Measurements from ENCODE around the gene CXCR3.
"Not testable (repeated sequence)": the region's sequence is repeated elsewhere in the genome, so short reads cannot be mapped to it uniquely, and the experiment has no call there.

Gene CXCR3

DNA sequence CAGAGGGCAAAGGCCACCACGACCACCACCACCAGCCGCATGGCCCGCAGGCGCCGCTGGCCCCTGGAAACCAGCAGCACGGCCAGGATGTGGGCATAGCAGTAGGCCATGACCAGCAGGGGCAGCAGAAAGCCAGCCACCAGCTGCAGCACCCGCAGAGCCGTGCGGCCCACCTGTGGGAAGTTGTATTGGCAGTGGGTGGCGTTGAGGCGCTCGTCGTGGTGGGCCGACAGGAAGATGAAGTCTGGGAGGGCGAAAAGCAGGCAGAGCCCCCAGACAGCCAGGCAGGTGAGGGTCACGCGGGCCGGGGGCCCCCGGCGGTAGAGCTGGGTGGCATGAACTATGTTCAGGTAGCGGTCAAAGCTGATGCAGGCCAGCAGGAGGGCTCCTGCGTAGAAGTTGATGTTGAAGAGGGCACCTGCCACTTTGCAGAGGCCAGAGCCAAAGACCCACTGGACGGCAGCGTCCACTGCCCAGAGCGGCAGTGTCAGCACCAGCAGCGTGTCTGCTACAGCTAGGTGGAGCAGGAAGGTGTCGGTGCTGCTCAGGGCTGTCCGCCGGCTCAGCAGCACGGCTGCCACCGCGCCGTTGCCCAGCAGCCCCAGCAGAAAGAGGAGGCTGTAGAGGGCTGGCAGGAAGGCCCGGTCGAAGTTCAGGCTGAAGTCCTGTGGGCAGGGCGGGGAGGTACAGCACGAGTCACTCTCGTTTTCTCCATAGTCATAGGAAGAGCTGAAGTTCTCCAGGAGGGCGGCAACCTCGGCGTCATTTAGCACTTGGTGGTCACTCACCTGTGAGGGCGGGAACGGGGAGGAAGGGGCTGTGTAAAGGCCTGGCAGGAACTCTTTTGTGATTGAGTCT lies 1.4 kb downstream of the CXCR3 start:
- in situ Hi-C loops (cut with MboI; ENCODE audit: low pct_unique_long_range_greater_than_20kb, low sequenced_read_pairs): no loop called here
- no peak for DNase-seq

- in situ Hi-C loops (cut with MboI; ENCODE audit: low pct_unique_long_range_greater_than_20kb, low sequenced_read_pairs): no loop called here
- no peak for DNase-seq
Measured at GRCh38 chrX:71615954-71616353, 2.4 kb downstream of the CXCR3 start.

DNA sequence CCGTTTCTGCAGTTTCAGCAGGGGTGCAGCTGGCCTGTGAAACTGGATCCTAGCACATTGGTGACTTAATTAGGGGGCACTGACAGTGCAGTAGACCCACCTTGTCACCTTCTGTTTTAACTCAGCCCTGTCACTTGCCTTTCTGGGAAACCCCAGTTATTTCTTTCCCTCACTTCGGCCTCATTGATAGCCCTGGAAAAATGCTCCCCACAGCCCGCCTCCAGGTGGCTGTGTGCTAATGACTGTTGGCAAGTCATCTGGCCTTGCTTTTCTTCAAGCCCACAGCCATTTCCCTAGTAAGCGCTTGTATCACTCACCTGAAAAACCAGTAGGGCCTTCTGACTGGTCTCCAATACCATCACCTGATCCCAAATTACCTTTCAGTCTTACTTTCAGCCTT lies 3.3 kb downstream of the CXCR3 start:
- in situ Hi-C loops (cut with MboI; ENCODE audit: low pct_unique_long_range_greater_than_20kb, low sequenced_read_pairs): no loop called here

DNA sequence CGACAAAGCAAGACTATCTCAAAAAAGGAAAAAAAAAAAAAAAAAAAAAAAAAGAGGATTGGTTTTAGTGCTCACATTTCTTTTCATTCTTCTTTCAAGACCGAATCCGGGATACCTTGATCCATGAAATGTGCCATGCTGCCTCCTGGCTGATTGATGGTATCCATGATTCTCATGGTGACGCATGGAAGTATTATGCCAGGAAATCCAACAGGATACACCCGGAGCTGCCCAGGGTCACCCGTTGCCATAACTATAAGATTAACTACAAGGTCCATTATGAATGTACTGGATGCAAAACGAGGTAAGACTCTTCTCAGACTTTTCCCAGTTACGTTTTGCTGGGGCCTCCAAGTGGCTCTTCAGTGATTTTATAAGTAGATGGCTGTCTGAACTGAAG lies 6.1 kb downstream of the CXCR3 start:
- in situ Hi-C loops (cut with MboI; ENCODE audit: low pct_unique_long_range_greater_than_20kb, low sequenced_read_pairs): no loop called here
- no peak for DNase-seq

More for the DNA sequence above, 3.3 kb downstream of the CXCR3 start:
- DNase-seq: no peak

- DNase-seq; in situ Hi-C loops (cut with MboI; ENCODE audit: low pct_unique_long_range_greater_than_20kb, low sequenced_read_pairs): not testable (repeated sequence)
Measured at GRCh38 chrX:71611736-71612135, 6.6 kb downstream of the CXCR3 start.

DNA sequence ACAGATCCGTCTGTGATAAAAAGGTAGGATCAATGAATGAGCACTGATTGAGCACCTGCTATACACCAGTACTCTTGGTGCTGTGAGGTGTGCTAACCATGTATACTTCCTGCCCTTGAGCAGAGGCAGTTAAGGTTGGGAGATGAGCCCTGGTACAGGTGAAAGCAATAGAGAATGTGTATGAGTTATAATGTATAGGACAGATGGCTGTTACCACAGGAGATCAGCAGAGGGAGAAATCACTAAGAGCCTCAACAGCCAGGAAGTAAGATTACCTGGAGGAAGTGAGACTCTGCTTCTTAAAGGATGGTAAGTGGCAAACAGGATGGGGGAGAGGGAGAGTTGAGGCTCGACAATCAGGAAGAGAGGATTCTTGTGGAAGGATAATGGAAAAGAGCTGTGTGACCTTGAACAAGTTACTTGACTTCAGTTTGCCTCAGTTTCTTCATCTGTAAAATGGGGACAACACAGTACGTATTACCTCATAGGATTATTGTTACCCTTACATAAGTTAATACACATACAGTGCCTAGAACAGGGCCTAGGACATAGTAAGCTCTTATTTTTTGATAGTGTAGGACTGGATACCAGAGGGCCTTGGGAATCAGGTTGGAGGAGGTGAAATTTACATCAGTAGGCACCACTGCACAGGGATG lies 9.1 kb downstream of the CXCR3 start:
- in situ Hi-C loops (cut with MboI; ENCODE audit: low pct_unique_long_range_greater_than_20kb, low sequenced_read_pairs): no loop called here
- DNase-seq: no peak

GRCh38 chrX:71607488-71607887 lies 10.8 kb downstream of the CXCR3 start:
- in situ Hi-C loops (cut with MboI; ENCODE audit: low pct_unique_long_range_greater_than_20kb, low sequenced_read_pairs): no loop called here
- DNase-seq: no peak

GRCh38 chrX:71606536-71607216 lies 11.6 kb downstream of the CXCR3 start:
- in situ Hi-C loops (cut with MboI; ENCODE audit: low pct_unique_long_range_greater_than_20kb, low sequenced_read_pairs): no loop called here
- peak; percentile 31 for DNase-seq

- in situ Hi-C loops (cut with MboI; ENCODE audit: low pct_unique_long_range_greater_than_20kb, low sequenced_read_pairs): no loop called here
- DNase-seq: no peak
Measured at GRCh38 chrX:71604796-71605568, 13.3 kb downstream of the CXCR3 start.

DNA sequence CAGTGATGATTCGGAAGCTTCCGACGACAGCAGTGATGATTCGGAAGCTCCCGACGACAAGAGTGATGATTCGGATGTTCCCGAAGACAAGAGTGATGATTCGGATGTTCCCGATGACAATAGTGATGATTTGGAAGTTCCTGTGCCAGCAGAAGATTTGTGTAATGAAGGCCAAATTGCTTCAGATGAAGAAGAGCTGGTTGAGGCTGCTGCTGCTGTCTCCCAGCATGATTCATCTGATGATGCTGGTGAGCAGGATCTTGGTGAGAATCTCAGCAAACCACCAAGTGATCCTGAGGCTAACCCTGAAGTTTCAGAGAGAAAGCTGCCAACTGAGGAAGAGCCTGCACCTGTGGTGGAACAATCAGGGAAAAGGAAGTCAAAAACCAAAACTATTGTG lies 14.2 kb downstream of the CXCR3 start:
- DNase-seq: no peak
- in situ Hi-C loops (cut with MboI; ENCODE audit: low pct_unique_long_range_greater_than_20kb, low sequenced_read_pairs): no loop called here

GRCh38 chrX:71603618-71604017 lies 14.7 kb downstream of the CXCR3 start:
- no peak for DNase-seq
- in situ Hi-C loops (cut with MboI; ENCODE audit: low pct_unique_long_range_greater_than_20kb, low sequenced_read_pairs): no loop called here

DNA sequence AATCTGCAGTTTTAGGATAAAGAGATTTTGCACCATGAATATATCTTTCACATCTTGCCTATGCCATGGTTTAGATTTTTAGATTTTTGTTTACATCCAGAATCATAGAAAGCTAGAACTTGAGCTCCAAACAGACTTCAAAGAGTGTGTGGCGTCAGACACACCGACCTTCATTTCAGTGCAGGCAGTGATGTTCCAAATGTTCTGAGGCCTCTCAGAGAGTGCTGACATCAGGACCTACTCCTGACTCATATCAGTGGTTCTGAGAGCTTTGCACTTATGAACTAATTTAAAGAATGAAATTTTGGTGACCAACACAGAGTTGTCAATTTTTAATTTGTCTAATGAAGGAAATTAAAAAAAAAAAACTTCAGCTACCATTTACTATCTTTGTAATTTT lies 18.3 kb downstream of the CXCR3 start:
- in situ Hi-C loops (cut with MboI; ENCODE audit: low pct_unique_long_range_greater_than_20kb, low sequenced_read_pairs): no loop called here

DNA sequence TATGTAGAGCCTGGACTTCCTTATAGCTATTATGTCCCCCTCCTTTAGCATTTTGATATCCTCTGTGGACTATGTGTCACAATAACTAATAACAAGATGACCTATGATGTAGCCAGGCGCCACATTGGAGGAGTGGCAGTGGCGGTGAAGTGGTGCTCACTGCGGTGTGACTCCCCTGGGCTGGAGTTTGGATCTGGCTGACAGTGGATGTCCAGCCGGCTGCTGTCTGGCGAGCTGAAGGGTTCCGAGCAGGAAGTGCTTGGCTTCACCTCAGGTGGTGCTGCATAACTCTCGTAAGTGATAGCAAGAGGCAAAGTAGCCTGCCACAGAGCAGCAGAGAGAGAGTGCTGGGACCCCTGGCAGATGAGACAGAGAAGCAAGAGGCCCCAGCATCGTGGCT lies 25.1 kb downstream of the CXCR3 start:
- in situ Hi-C loops (cut with MboI; ENCODE audit: low pct_unique_long_range_greater_than_20kb, low sequenced_read_pairs); DNase-seq: not testable (repeated sequence)

More for the DNA sequence above, 18.3 kb downstream of the CXCR3 start:
- DNase-seq: no peak

- in situ Hi-C loops (cut with MboI; ENCODE audit: low pct_unique_long_range_greater_than_20kb, low sequenced_read_pairs): no loop called here
- DNase-seq: no peak
Measured at GRCh38 chrX:71586929-71587328, 31.4 kb downstream of the CXCR3 start.

DNA sequence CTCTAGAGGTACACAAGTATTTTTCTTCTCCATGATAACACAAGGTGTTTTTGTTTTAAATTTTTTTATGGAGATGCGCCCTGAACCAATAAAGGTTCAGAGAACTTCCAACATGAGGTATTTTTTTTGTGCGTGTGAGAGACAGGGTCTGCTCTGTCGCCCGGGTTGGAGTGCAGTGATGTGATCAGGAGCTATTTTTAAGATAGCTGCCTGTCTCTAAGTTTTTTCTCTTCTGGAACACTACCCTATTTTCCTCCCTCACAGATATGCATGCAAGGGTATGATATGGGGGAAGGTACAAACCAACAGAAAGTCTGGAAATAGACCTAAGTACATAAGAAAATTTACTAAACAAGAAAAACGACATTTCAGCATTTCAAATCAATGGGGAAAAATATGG lies 37.1 kb downstream of the CXCR3 start:
- no peak for DNase-seq
- in situ Hi-C loops (cut with MboI; ENCODE audit: low pct_unique_long_range_greater_than_20kb, low sequenced_read_pairs): no loop called here

DNA sequence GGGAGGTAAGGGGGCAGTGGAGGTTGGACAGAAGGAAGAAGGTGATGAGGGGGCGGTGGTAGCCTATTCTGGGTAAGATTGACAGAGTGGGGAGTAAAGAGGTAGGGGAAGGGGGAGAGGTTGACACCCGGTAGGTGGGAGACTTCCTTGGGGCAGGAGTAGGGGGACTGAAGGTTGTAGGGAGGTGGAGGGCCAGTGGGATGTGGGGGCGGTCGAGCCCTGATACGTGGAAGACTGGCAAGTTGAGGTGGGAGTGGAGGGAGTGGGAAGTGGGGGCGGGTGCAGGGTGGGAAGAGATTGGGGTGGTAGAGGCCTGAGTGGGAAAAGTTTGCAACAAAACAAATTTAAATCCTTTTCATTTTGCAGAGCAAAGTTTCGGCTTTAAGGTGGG lies 38.3 kb downstream of the CXCR3 start:
- in situ Hi-C loops (cut with MboI; ENCODE audit: low pct_unique_long_range_greater_than_20kb, low sequenced_read_pairs): no loop called here

DNA sequence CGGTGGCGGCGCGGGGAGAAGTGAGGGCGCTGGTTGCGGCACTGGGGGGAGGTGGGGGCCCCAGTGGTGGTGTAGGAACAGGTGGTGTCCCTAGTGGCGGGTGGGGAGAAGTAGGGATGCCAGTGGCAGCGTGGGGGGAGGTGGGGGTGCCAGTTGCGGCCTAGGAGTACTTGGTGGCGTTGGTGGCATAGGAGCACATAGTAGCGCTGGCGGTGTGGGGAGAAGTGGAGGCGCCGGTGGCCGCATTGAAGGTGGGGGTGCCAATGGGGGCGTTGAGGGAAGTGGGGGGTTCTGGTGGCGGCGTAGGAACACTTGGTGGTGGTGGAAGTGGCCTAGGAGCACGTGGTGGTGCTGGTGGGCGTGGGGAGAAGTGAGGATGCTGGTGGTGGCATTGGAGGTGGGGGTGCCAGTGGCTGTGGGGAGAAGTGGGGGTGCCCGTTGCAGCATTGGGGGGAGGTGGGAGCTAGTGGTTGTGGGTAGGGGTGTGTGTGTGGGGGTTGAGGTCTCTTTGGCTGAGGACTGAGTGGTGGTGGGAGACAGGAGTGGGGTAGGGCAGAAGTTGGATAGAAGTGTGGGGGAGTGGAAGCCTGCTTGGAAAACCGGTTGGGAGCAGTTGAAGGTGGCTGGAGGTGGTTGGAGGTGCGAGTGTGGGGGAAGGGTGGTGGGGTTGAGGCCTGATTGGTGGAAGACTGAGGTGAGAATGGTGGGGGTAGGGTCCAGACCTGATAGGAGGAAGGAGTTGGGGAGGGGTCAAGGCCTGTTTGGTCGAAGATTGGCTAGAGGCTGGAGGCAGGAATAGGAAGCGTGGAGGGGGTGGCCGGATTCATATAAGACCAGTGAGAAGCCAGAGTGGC lies 38.9 kb downstream of the CXCR3 start:
- in situ Hi-C loops (cut with MboI; ENCODE audit: low pct_unique_long_range_greater_than_20kb, low sequenced_read_pairs): no loop called here
- no peak for DNase-seq

More for the DNA sequence above, 38.3 kb downstream of the CXCR3 start:
- no peak for DNase-seq

DNA sequence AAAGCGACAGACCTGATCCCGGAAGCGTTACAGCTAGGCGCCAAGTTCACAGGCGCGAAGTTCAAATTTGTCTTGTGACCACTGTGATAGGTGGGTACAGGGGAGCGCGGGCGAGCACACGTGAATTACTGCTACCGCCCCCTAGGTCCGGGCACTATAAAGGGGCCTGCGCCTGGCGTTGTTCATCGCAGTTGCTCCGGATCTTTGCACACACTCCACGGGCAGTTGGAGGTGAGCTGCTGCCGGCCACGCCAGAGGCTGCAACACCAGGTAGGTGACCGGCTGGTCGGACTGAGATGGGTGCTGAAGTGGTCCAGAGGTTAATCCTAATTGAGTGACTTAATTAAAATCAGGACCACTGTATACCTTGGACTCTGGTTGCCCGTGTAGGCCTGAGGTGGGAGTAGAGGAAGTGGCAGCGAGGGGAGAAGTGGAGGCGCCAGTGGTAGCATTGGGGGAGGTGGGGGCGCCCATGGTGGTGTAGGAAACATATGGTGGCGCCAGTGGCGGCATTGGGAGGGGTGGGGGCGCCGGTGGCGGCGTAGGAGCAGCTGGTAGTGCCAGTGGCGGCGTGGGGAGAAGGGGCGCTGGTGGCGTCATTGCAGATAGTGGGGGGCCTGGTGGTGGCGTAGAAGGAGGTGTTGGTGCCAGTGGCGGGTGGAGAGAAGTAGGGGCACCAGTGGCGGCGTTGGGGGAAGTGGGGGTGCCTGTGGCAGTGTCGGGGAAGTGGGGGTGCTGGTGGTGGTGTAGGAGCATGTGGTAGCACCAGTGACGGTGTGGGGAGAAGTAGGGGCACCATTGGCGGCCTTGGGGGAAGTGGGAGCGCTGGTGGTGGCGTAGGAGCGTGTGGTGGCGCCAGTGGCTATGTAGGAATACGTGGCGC lies 39.8 kb downstream of the CXCR3 start, which contains the start of gene GCNA:
TSS of gene GCNA (plus strand) at position 185 of the 883 bp plus-strand sequence. CDS start 2,385 bp downstream, outside the sequence.
- in situ Hi-C loops (cut with MboI; ENCODE audit: low pct_unique_long_range_greater_than_20kb, low sequenced_read_pairs): no loop called here
- no peak for DNase-seq
